HepG2 (cell line): ENCODE measurements around the gene RHBDL1. TPM values are rescaled to one million over a fixed set of nuclear protein-coding genes. Genes with fewer than 3 reads are reported as not detected.

Experiments used
- ARNT2 ChIP-seq: sonication (generic); formaldehyde crosslinking; IDR thresholded peaks from 2 replicates; pipeline ENCODE4 v1.8.0; 2022; ENCODE audit warnings: mild to moderate bottlenecking, low read depth, missing genetic modification reagents, moderate library complexity
- CAMTA2 ChIP-seq: sonication (generic); formaldehyde crosslinking; IDR thresholded peaks from 2 replicates; pipeline ENCODE4 v1.4.0; 2020; ENCODE audit warnings: mild to moderate bottlenecking, missing genetic modification reagents, borderline replicate concordance
- CENPBD1 ChIP-seq: sonication (generic); formaldehyde crosslinking; IDR thresholded peaks from 2 replicates; pipeline ENCODE4 v1.8.0; 2022; ENCODE audit warnings: missing genetic modification reagents, low read depth, mild to moderate bottlenecking, borderline replicate concordance
- HOXA7 ChIP-seq: sonication (generic); formaldehyde crosslinking; IDR thresholded peaks from 2 replicates; pipeline ENCODE4 v1.8.1; 2022; ENCODE audit warnings: mild to moderate bottlenecking, missing genetic modification reagents, moderate library complexity
- MTF2 ChIP-seq: sonication (generic); formaldehyde crosslinking; IDR thresholded peaks from 2 replicates; pipeline ENCODE4 v1.5.0; 2020; ENCODE audit warnings: missing genetic modification reagents, borderline replicate concordance
- NR3C1 ChIP-seq: sonication (generic); formaldehyde crosslinking; IDR thresholded peaks from 2 replicates; pipeline ENCODE4 v1.4.0; 2020; ENCODE audit warnings: missing genetic modification reagents
- SKIL ChIP-seq: sonication (generic); formaldehyde crosslinking; IDR thresholded peaks from 2 replicates; pipeline ENCODE4 v1.8.0; 2022; ENCODE audit warnings: missing genetic modification reagents, mild to moderate bottlenecking, moderate library complexity, borderline replicate concordance
- TP53 ChIP-seq: sonication (generic); formaldehyde crosslinking; conservative IDR thresholded peaks from 2 replicates; pipeline ENCODE4 v1.4.0; 2020; ENCODE audit warnings: missing genetic modification reagents
- ZBTB1 ChIP-seq: sonication (generic); formaldehyde crosslinking; IDR thresholded peaks from 2 replicates; pipeline ENCODE4 v1.4.0; 2020; ENCODE audit warnings: missing genetic modification reagents, borderline replicate concordance
- ZBTB46 ChIP-seq: sonication (generic); formaldehyde crosslinking; IDR thresholded peaks from 2 replicates; pipeline ENCODE4 v1.4.0; 2020; ENCODE audit warnings: mild to moderate bottlenecking, missing genetic modification reagents, borderline replicate concordance
- ZNF33A ChIP-seq: sonication (generic); formaldehyde crosslinking; IDR thresholded peaks from 2 replicates; pipeline ENCODE4 v1.5.1; 2020; ENCODE audit warnings: missing genetic modification reagents, mild to moderate bottlenecking, moderate library complexity, borderline replicate concordance
- ZNF33B ChIP-seq: sonication (generic); formaldehyde crosslinking; IDR thresholded peaks from 2 replicates; pipeline ENCODE4 v1.5.1; 2020; ENCODE audit warnings: mild to moderate bottlenecking, missing genetic modification reagents
- ZNF619 ChIP-seq: sonication (generic); formaldehyde crosslinking; IDR thresholded peaks from 2 replicates; pipeline ENCODE4 v1.4.0; 2020; ENCODE audit warnings: mild to moderate bottlenecking, missing genetic modification reagents
- ZNF75D ChIP-seq: sonication (generic); formaldehyde crosslinking; IDR thresholded peaks from 2 replicates; pipeline ENCODE4 v1.8.1; 2023; ENCODE audit warnings: missing genetic modification reagents, mild to moderate bottlenecking, borderline replicate concordance
- polyA plus RNA-seq, 8 experiments: library from polyadenylated mRNA; depleted of rRNA in 3 of 8; stranded (reverse) in 7 of 8; unstranded in 1 of 8; fragments of >200 nt; fragmentation: Illumina TruSeq in 4 of 8; extraction: Trizol in 4 of 8; gene quantifications; 2 replicates each; pipeline versions ENCODE4 v1.2.1 to v1.2.3, GENCODE V29; 2011 to 2016; ENCODE audit warnings: low read depth in 4 of 8, missing spikeins in 1 of 8, mixed read lengths in 1 of 8; ENCODE audit not compliant: insufficient read depth in 1 of 8
- total RNA-seq, 5 experiments: library from RNA; depleted of rRNA; stranded (reverse); fragments of >200 nt; fragmentation: Illumina TruSeq; extraction: Trizol; gene quantifications; 2 replicates each; pipeline ENCODE4 v1.2.3, GENCODE V29; 2016; ENCODE audit warnings: low read depth in 1 of 5
- TF ChIP-seq, protein P1 (sequence below): sonication (generic); formaldehyde crosslinking; IDR thresholded peaks from 2 replicates; pipeline ENCODE4 v1.5.0; 2020; ENCODE audit warnings: mild to moderate bottlenecking, missing genetic modification reagents, moderate library complexity
- TF ChIP-seq, protein P2 (sequence below): sonication (generic); formaldehyde crosslinking; IDR thresholded peaks from 2 replicates; pipeline ENCODE4 v1.5.0; 2020; ENCODE audit warnings: missing genetic modification reagents

The RHBDL1 gene
- total and polyA plus RNA-seq, 2 of the 13 experiments (the other 11 are each of a cell fraction or from before 2014, with no cell fraction given): 1.8 to 3.8 TPM

- TF ChIP-seq ARNT2 (CRISPR knock-in tag): 0 out of 2 replicates have a peak, but pooled peaks have one; percentile 45
- TF ChIP-seq, protein P1, sequence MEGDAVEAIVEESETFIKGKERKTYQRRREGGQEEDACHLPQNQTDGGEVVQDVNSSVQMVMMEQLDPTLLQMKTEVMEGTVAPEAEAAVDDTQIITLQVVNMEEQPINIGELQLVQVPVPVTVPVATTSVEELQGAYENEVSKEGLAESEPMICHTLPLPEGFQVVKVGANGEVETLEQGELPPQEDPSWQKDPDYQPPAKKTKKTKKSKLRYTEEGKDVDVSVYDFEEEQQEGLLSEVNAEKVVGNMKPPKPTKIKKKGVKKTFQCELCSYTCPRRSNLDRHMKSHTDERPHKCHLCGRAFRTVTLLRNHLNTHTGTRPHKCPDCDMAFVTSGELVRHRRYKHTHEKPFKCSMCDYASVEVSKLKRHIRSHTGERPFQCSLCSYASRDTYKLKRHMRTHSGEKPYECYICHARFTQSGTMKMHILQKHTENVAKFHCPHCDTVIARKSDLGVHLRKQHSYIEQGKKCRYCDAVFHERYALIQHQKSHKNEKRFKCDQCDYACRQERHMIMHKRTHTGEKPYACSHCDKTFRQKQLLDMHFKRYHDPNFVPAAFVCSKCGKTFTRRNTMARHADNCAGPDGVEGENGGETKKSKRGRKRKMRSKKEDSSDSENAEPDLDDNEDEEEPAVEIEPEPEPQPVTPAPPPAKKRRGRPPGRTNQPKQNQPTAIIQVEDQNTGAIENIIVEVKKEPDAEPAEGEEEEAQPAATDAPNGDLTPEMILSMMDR (CRISPR knock-in tag): peak; percentile 45; the same call in 1 of the 2 replicates
- TF ChIP-seq CENPBD1 (CRISPR knock-in tag): no peak
- peak; percentile 70; the same call in 1 of the 2 replicates for TF ChIP-seq HOXA7
- TF ChIP-seq ZBTB1: no peak
- TF ChIP-seq ZNF75D: no peak
- peak; percentile 45; the same call in 1 of the 2 replicates for TF ChIP-seq ZNF33B (CRISPR knock-in tag)
- no peak for TF ChIP-seq NR3C1 (CRISPR knock-in tag)
- 0 out of 2 replicates have a peak, but pooled peaks have one; percentile 10 for TF ChIP-seq SKIL (CRISPR knock-in tag)
- TF ChIP-seq ZNF619 (CRISPR knock-in tag): 0 out of 2 replicates have a peak, but pooled peaks have one; percentile 28
- no peak for TF ChIP-seq TP53
- TF ChIP-seq ZBTB46 (CRISPR knock-in tag): peak; percentile 55; the same call in 1 of the 2 replicates
- no peak for TF ChIP-seq ZNF33A
- TF ChIP-seq, protein P2, sequence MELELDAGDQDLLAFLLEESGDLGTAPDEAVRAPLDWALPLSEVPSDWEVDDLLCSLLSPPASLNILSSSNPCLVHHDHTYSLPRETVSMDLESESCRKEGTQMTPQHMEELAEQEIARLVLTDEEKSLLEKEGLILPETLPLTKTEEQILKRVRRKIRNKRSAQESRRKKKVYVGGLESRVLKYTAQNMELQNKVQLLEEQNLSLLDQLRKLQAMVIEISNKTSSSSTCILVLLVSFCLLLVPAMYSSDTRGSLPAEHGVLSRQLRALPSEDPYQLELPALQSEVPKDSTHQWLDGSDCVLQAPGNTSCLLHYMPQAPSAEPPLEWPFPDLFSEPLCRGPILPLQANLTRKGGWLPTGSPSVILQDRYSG (CRISPR knock-in tag): no peak
- TF ChIP-seq CAMTA2 (CRISPR knock-in tag): no peak
- TF ChIP-seq MTF2 (CRISPR knock-in tag): no peak
These were observed 3.7 kb downstream of the RHBDL1 start (continued) for GRCh38 chr16:678858-679813.
